Colonic mucosa (tissue), 4 donors: Measurements from ENCODE around the gene DUSP5. TPM values are rescaled to one million over a fixed set of nuclear protein-coding genes. Genes with fewer than 3 reads are reported as not detected.

Source experiments
- DNase-seq: peaks from one replicate; pipeline ENCODE4 v3.0.0-alpha.2; 2020
- H3K27ac ChIP-seq: fragments of 200-600 bp; one replicate; pipeline ENCODE4 v1.8.0; 2021
- H3K27me3 ChIP-seq: fragments of 200-600 bp; one replicate; pipeline ENCODE4 v1.8.0; 2021
- H3K36me3 ChIP-seq: fragments of 200-600 bp; one replicate; pipeline ENCODE4 v1.8.0; 2021
- H3K4me1 ChIP-seq: fragments of 200-600 bp; one replicate; pipeline ENCODE4 v1.8.0; 2021; ENCODE audit warnings: mild to moderate bottlenecking
- H3K4me3 ChIP-seq: fragments of 200-600 bp; one replicate; pipeline ENCODE4 v1.8.0; 2021
- H3K9ac ChIP-seq, 2 donors: one replicate each; pipeline ENCODE4 v1.7.0; 2013; ENCODE audit warnings: control low read depth in 2 of 2, low read depth in 2 of 2, low read length in 2 of 2
- H3K9me3 ChIP-seq: fragments of 200-600 bp; one replicate; pipeline ENCODE4 v1.8.0; 2021
- intact Hi-C: fragments of 100-400 bp; cut with DNase I; formaldehyde crosslinking; loops from one replicate; pipeline ENCODE4 v1.14.1; 2022
- total RNA-seq, 2 donors: library from RNA; stranded (reverse); fragmentation: NEBNext Ultra II Directional in 1 of 2; extraction: Animal tissue kit (Norgen Biotek cat#: 25700) in 1 of 2; gene quantifications; one replicate each; pipeline ENCODE4 v1.2.1, GENCODE V29; 2021
- TF ChIP-seq, protein P1 (sequence below): fragments of 200-600 bp; IDR thresholded peaks from one replicate; pipeline ENCODE4 v1.8.0; 2022; ENCODE audit warnings: antibody characterized with exemption, mild to moderate bottlenecking
- donor health status: healthy.
- donor health status: DM: no; HTN: no; CAD: no.
- donor health status: DM: no; HTN: no; CAD: no.

DUSP5 gene
- total RNA-seq, 2 donors from 2014 or later = 6.2 to 22.0 TPM

- DNase-seq = no peak
- H3K4me3 ChIP-seq = no peak overlapping the region
- H3K4me1 ChIP-seq = no peaks in the 10 kb centered on the region
- no peaks in the 10 kb centered on the region for H3K9me3 ChIP-seq
- H3K9ac ChIP-seq = no peak overlapping the region
- TF ChIP-seq, protein P1, sequence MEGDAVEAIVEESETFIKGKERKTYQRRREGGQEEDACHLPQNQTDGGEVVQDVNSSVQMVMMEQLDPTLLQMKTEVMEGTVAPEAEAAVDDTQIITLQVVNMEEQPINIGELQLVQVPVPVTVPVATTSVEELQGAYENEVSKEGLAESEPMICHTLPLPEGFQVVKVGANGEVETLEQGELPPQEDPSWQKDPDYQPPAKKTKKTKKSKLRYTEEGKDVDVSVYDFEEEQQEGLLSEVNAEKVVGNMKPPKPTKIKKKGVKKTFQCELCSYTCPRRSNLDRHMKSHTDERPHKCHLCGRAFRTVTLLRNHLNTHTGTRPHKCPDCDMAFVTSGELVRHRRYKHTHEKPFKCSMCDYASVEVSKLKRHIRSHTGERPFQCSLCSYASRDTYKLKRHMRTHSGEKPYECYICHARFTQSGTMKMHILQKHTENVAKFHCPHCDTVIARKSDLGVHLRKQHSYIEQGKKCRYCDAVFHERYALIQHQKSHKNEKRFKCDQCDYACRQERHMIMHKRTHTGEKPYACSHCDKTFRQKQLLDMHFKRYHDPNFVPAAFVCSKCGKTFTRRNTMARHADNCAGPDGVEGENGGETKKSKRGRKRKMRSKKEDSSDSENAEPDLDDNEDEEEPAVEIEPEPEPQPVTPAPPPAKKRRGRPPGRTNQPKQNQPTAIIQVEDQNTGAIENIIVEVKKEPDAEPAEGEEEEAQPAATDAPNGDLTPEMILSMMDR = no peak
- intact Hi-C loops = loop anchor here (2.0 to 5.0 kb wide), 2 partner anchors 194 to 236 kb away; no protein-coding TSS in a partner anchor
- no peaks in the 10 kb centered on the region for H3K27me3 ChIP-seq
- H3K36me3 ChIP-seq = no peaks in the 10 kb centered on the region
- no peak overlapping the region for H3K27ac ChIP-seq
Measured at GRCh38 chr10:110546499-110547110, 48.9 kb downstream of the DUSP5 start.

DNA sequence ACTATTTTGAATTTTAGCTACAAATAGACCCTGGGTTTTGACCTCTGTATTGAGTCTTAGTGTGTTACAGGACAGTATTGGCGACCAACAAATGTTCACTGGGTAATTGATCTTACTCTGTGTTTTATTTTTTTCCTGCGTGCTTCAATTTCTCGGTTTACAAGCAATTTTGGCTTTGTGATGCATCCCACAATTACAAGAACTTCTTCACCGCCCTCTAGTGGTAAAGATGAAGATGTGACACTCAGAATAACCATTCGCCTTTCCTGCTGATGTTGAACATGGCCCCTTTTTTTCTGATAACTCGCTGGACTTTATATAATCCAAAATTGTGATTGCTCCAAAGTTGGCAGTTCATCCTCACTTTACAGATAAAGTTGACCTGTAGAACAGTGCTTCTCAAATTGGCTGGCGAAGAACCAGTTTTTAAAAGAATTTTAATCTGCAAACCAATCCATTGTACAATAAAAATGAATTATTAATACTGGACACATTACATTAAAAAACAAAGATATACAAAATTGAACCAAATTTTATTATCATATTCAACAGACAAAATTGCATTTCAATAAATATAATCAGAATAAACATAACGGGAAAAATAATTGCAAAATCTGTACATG lies 49.5 kb downstream of the DUSP5 start:
- TF ChIP-seq, protein P1 = peak; percentile 68
- DNase-seq = no peak

GRCh38 chr10:110548002-110548401 lies 50.3 kb downstream of the DUSP5 start:
- no peak for DNase-seq
- no peaks in the 10 kb centered on the region for H3K4me1 ChIP-seq
- H3K9ac ChIP-seq = no peak overlapping the region
- no peak overlapping the region for H3K27ac ChIP-seq
- TF ChIP-seq, protein P1 = no peak
- no peaks in the 10 kb centered on the region for H3K27me3 ChIP-seq
- H3K4me3 ChIP-seq = no peak overlapping the region
- no peaks in the 10 kb centered on the region for H3K9me3 ChIP-seq
- intact Hi-C loops = loop anchor here (5.0 kb wide), 1 partner anchor 196 kb away; no protein-coding TSS in a partner anchor
- H3K36me3 ChIP-seq = no peaks in the 10 kb centered on the region

More for the DNA sequence above, 49.5 kb downstream of the DUSP5 start:
- H3K36me3 ChIP-seq = no peaks in the 10 kb centered on the region
- H3K9ac ChIP-seq = no peak overlapping the region
- H3K9me3 ChIP-seq = no peaks in the 10 kb centered on the region
- no peak overlapping the region for H3K27ac ChIP-seq
- intact Hi-C loops = loop anchor here (2.0 to 5.0 kb wide), 2 partner anchors 195 to 236 kb away; no protein-coding TSS in a partner anchor
- H3K4me3 ChIP-seq = no peak overlapping the region
- H3K4me1 ChIP-seq = no peaks in the 10 kb centered on the region
- no peaks in the 10 kb centered on the region for H3K27me3 ChIP-seq

GRCh38 chr10:110549211-110549610 lies 51.5 kb downstream of the DUSP5 start:
- H3K4me3 ChIP-seq = no peak overlapping the region
- TF ChIP-seq, protein P1 = no peak
- H3K36me3 ChIP-seq = no peaks in the 10 kb centered on the region
- H3K9ac ChIP-seq = no peak overlapping the region
- intact Hi-C loops = loop anchor here (5.0 kb wide), 1 partner anchor 197 kb away; no protein-coding TSS in a partner anchor
- no peak overlapping the region for H3K27ac ChIP-seq
- no peaks in the 10 kb centered on the region for H3K4me1 ChIP-seq
- no peaks in the 10 kb centered on the region for H3K27me3 ChIP-seq
- DNase-seq = no peak
- H3K9me3 ChIP-seq = no peaks in the 10 kb centered on the region

DNA sequence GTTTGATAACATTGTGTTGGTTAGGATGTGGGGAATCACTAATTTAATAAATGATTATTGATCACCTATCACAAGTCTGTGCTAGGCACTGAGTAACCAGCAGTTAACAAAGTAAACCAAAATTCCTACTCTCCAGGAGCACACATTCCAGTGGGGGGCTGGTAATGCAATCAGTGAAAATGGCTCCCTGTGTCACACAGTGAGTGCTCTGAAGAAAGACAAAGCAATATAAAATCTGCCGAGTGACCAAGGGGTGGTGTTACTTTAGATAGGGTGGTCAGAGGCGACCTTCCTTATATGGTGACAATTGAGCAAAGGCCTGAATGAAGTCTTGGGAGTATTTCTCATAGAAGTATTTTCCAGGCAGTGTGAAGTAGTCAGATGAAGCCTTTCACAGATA lies 56.2 kb downstream of the DUSP5 start:
- H3K27ac ChIP-seq = no peak overlapping the region
- TF ChIP-seq, protein P1 = no peak
- H3K4me1 ChIP-seq = no peaks in the 10 kb centered on the region
- H3K9ac ChIP-seq = no peak overlapping the region
- no peaks in the 10 kb centered on the region for H3K9me3 ChIP-seq
- no peak for DNase-seq
- intact Hi-C loops = no loop called here
- no peaks in the 10 kb centered on the region for H3K27me3 ChIP-seq
- no peaks in the 10 kb centered on the region for H3K36me3 ChIP-seq
- no peak overlapping the region for H3K4me3 ChIP-seq
